Mucosa of rectum (tissue), 2 donors: ENCODE measurements around the gene FOXO4.

ENCODE experiments used
- H3K27ac ChIP-seq, 2 donors: one replicate each; pipeline ENCODE4 v1.7.0; 2013; ENCODE audit warnings: inconsistent platforms in 2 of 2, low read depth in 2 of 2, low read length in 2 of 2
- H3K27me3 ChIP-seq, 2 donors: one replicate each; pipeline ENCODE4 v1.7.0; 2013; ENCODE audit warnings: low read length in 2 of 2; ENCODE audit not compliant: control insufficient read depth in 2 of 2, insufficient read depth in 2 of 2
- H3K36me3 ChIP-seq, 2 donors: one replicate each; pipeline ENCODE4 v1.7.0; 2013; ENCODE audit warnings: low read length in 2 of 2; ENCODE audit not compliant: control insufficient read depth in 2 of 2, insufficient read depth in 2 of 2
- H3K4me1 ChIP-seq, 2 donors: one replicate each; pipeline ENCODE4 v1.7.0; 2013; ENCODE audit warnings: low read length in 2 of 2, mild to moderate bottlenecking in 1 of 2; ENCODE audit not compliant: control insufficient read depth in 2 of 2, insufficient read depth in 2 of 2
- H3K4me3 ChIP-seq, 2 donors: one replicate each; pipeline ENCODE4 v1.7.0; 2013; ENCODE audit warnings: low read length in 2 of 2
- H3K9ac ChIP-seq, 2 donors: one replicate each; pipeline ENCODE4 v1.7.0; 2013; ENCODE audit warnings: low read length in 2 of 2, low read depth in 1 of 2, mild to moderate bottlenecking in 1 of 2
- H3K9me3 ChIP-seq, 2 donors: one replicate each; pipeline ENCODE4 v1.7.0; 2013; ENCODE audit warnings: low read length in 2 of 2; ENCODE audit not compliant: control insufficient read depth in 2 of 2
- donor health status: healthy.
- donor health status: Normal muscosa, but diverticular disease.

FOXO4 gene

DNA sequence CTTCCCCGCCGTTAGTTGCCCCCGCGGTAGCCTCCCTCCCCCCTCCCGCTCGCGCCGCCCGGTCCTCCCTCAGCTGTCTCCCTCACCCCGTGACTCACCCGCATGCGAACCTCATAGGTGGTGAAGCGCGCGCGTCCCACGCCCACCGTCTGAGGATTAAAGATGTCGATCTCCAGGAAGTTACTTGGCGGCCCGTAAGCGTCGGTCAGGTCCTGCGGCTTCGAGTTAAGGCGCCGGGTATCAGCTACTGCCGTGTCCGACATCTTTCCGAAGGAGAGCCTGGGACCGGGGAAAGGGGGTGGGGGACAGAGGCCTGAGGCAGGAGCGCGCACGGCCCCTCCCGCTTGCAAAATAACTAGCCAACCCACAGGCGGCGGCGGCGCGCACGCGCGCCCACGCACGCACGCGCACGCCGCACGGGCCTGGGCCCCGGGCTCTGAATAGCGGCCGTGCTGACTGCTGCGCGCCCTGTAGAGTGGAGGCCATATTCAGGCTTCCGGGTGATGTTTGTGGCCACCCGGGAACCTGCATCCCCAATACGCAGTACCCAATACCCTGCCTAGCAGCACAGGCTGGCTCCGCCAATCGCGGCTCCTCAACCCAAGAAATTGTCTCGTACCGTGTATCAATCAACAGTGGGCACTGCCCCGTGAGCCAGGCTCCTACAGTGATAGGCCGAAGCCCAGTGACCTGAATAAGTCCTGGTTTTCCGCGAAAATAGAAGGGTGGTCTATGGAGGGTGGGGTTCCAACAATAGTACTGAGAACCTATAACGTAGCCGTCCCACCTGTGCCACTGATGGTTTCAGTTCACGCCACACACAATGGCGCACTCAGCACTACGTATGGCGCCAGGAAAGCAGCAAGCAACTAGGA is 27.4 kb upstream of the FOXO4 start, which contains the start of gene SNX12:
TSS of gene SNX12 (minus strand) at position 291 of the 875 bp plus-strand sequence. CDS start at position 263, 28 bp downstream.
- Histone ChIP-seq H3K4me1 (peaks cover 0 to 3% of the 10 kb centered on the region in 2 donors), H3K27ac (peak within 1 kb of the TSS; percentile 84 to 86), H3K36me3 (no peaks in the 10 kb centered on the region), H3K9ac (peak within 1 kb of the TSS; percentile 68 to 73), H3K27me3 (no peaks in the 10 kb centered on the region), H3K9me3 (no peaks in the 10 kb centered on the region), H3K4me3 (peak within 1 kb of the TSS; percentile 86 to 91)

DNA sequence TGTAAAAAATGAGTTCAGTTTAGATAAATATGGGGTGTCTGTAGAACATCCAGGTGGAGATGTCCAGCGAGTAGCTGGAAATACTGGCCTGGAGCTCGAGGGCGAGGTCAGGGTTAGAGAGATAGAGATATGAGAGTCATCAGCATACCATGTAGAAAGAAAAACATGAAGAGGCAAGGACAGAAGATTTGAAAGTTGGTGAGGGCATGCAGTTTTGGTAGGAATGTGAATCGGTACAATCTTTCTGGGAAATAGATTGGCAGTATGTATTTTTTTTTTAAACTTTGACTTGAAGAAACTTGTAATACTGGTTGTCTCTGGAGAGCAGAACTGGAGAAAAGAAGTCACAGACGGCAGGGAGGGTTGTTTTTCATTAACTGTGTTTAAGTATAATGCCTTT is 25.1 kb upstream of the FOXO4 start:
- Histone ChIP-seq H3K4me3 (no peak overlapping the region), H3K27me3 (no peaks in the 10 kb centered on the region), H3K36me3 (no peaks in the 10 kb centered on the region), H3K4me1 (peaks cover 0 to 3% of the 10 kb centered on the region in 2 donors), H3K9me3 (no peaks in the 10 kb centered on the region), H3K9ac (no peak overlapping the region), H3K27ac (no peak overlapping the region)

DNA sequence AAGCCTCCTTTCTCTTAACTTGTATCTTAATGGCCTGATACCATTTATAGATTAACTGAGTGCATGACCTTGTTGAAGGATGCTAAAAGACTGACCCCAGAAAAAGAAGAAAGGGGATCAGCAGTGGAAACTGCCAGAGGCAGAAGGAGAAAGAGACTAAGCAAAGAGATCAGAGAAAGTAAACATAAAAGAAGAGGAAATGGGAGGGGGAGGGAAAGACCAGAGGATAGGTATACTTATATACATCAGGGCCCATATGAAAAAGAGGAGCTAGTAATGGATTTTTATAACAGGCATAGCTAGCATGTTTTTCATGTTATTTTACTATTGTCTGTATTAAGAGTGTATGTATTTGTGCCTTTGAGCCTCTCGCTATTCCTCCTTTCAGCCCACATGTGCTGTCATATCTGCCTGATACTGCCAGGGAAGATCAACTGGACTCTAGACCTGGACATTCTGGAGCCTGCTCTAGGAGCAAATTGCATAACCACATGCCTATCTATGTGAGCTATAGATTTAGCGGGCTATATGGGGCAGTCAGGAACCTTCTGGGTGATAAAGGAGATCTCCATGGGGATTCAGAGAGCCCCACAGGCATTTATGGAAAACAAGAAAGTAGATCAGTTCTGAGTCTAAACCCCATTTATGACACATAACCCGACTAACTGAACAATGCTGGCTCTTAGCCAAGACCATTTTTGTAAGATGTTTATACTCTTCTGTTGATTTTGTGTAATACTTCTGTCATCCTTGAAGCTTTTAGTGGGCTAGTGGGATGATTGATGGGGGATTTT is 14.1 kb upstream of the FOXO4 start:
- Histone ChIP-seq H3K4me3 (no peak overlapping the region), H3K36me3 (no peaks in the 10 kb centered on the region), H3K9me3 (no peaks in the 10 kb centered on the region), H3K27ac (no peak overlapping the region), H3K4me1 (no peaks in the 10 kb centered on the region), H3K9ac (no peak overlapping the region), H3K27me3 (peaks cover 0 to 3% of the 10 kb centered on the region in 2 donors)

DNA sequence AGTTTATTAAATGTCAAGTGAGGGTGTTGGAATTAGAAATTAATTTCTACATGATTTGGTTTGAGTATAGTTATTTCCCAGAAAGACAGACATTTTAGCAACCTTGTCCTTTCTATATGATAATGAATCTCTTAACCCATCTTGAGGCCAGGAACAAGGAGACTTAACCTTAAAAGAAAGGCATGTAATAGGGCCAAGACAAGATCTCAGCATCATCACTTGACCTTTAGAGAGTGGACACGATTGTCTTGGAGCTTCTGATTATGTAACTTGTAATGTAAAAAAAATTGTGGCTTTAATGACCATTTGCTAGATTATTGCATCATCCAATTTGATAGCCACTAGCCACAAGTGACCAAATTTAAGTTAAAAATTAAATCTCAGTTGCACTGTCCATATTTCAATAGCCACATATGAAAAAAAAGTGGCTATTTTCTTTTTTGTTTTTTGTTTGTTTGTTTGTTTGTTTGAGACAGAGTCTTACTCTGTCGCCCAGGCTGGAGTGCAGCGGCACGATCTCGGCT is 13.5 kb upstream of the FOXO4 start:
- Histone ChIP-seq H3K4me1 (no peaks in the 10 kb centered on the region), H3K9me3 (no peaks in the 10 kb centered on the region), H3K36me3 (no peaks in the 10 kb centered on the region), H3K4me3 (no peak overlapping the region), H3K27ac (no peak overlapping the region), H3K27me3 (peaks cover 0 to 3% of the 10 kb centered on the region in 2 donors), H3K9ac (no peak overlapping the region)

DNA sequence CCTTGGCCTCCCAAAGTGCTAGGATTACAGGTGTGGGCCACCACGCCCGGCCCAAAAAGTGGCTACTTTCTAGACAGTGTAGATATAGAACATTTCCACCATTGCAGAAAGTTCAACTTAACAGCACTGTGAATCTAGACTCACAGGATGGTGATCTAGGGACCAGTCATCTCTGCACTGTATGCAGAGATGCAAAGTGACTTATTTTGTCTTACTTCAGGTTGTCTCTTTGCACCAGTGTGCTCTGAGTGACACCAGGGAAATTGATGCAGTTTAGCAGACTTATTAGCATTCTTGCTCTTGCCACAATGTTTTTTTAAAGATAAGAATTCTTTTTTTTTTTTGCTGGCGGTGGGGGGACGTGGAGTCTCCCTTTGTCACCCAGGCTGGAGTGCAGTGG is 12.8 kb upstream of the FOXO4 start:
- Histone ChIP-seq H3K9ac (no peak overlapping the region), H3K4me3 (no peak overlapping the region), H3K4me1 (no peaks in the 10 kb centered on the region), H3K9me3 (no peaks in the 10 kb centered on the region), H3K27ac (no peak overlapping the region), H3K27me3 (peaks cover 0 to 3% of the 10 kb centered on the region in 2 donors), H3K36me3 (no peaks in the 10 kb centered on the region)

DNA sequence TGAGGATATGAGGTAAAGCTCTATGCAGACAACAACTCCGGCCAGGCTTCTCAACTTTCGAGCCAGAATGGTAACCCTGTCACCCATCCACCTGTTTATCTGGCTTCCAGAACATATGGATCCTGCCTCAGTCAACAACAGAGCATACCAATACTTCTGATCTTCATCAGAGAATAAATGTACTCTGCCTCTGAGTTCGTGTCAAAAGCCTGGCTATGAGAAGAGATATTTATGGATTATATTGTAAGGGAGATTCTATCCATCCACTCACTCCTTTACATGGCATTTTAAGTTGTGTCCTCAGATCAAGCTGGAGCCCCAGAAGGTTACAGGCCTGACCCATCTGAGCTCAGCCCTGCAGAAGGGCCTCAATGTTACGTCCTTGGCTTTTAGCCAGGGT is 9.8 kb upstream of the FOXO4 start:
- H3K9ac ChIP-seq = no peak overlapping the region
- H3K4me3 ChIP-seq = no peak overlapping the region
- no peak overlapping the region for H3K27ac ChIP-seq

DNA sequence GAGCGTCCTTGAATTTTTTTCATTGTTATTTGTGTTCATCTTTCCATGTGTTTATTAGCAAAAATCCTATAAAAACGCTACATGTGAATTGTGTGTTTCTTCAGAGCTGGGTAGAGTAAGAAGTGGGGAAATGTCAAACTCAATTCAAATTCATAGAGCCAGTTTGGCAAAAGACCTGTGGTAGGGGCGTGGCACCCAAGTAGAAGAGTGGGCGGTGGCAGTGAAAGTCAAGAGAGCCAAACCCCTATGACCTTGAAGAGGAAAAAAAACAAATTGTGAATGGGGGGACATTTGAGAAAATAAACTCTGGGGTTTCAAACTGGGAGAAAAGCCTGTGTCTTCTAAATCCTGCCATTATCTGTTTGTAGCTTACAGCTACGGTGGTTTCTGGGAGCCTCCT is 4.4 kb upstream of the FOXO4 start:
- Histone ChIP-seq H3K9me3 (no peaks in the 10 kb centered on the region), H3K9ac (no peak overlapping the region), H3K27me3 (no peaks in the 10 kb centered on the region), H3K27ac (no peak overlapping the region), H3K4me3 (no peak overlapping the region), H3K4me1 (peaks cover 0 to 6% of the 10 kb centered on the region in 2 donors), H3K36me3 (no peaks in the 10 kb centered on the region)

More for the DNA sequence above, 9.8 kb upstream of the FOXO4 start:
- Histone ChIP-seq H3K36me3 (no peaks in the 10 kb centered on the region), H3K27me3 (peaks cover 0 to 3% of the 10 kb centered on the region in 2 donors), H3K4me1 (no peaks in the 10 kb centered on the region), H3K9me3 (no peaks in the 10 kb centered on the region)

DNA sequence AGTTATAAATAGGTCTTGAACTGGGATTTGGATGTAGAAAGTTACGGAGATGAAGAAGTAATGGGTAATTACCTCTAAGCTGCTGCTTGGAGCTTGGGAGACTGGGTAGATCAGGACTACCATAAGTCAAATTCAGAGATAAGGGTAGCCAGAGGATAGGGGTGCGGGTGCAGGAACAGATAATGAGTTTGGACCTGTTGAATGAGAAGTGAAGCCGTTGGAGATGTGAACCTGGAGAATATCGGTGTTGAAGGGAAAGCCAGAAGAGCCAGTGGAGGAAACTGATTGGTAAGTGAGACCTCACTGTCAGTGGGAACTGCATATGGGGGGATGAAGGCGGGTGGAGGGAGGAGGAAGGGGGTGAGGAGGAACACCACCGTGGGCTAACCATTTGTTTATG is 618 bp upstream of the FOXO4 start:
- peaks cover 6 to 10% of the 10 kb centered on the region in 2 donors for H3K4me1 ChIP-seq
- no peaks in the 10 kb centered on the region for H3K36me3 ChIP-seq
- peak overlapping the region; percentile 76 to 79 for H3K4me3 ChIP-seq
- H3K27me3 ChIP-seq = no peaks in the 10 kb centered on the region
- no peaks in the 10 kb centered on the region for H3K9me3 ChIP-seq
- H3K27ac ChIP-seq = peak overlapping the region in 1 of 2 donors; percentile 21
- peak overlapping the region; percentile 52 to 61 for H3K9ac ChIP-seq

DNA sequence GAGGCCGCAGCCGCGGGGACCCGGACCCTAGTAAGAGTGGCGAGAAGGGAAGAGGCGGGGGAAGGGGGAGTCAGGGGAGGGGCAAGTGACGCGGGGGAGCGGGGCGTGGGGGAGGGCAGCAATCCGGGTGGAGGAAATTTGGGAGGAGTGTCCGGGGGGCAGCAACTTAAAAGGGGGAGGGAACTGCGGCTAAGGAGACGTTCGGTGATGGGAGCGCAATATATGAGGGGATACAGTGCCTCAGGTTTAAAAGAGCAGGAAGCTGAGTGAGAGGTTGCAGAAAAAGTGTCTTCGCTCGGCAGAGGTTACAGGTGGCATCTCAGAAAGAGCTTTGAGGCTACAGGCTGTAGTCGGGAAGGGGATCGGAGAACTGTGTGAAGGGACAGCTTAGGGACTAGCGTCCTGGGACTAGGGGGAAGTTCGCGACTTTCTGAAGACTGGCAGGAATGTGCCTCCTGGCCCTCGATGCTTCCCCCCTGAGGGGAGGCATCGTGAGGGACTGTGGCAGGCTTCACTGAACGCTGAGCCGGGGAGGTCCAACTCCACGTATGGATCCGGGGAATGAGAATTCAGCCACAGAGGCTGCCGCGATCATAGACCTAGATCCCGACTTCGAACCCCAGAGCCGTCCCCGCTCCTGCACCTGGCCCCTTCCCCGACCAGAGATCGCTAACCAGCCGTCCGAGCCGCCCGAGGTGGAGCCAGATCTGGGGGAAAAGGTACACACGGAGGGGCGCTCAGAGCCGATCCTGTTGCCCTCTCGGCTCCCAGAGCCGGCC is 519 bp downstream of the FOXO4 start:
- Histone ChIP-seq H3K4me3 (peak overlapping the region; percentile 76 to 89), H3K9me3 (no peaks in the 10 kb centered on the region), H3K9ac (peak overlapping the region; percentile 68 to 79), H3K4me1 (peaks cover 6 to 10% of the 10 kb centered on the region in 2 donors), H3K36me3 (no peaks in the 10 kb centered on the region), H3K27ac (peak overlapping the region; percentile 35 to 60), H3K27me3 (no peaks in the 10 kb centered on the region)
